ENCODE results near the gene LRRC36. TPM values are rescaled to one million over a fixed set of nuclear protein-coding genes. Genes with fewer than 3 reads are reported as not detected.
A peak's percentile ranks its signal among the peaks of the same experiment; 100 is the strongest.

Gene LRRC36
- total RNA-seq, 1 experiment from 2014 or later: not detected

GRCh38 chr16:67339453-67339852 lies 12.8 kb downstream of the LRRC36 start:
- Histone ChIP-seq H2AFZ (ENCODE audit: low read depth, low read length, poor library complexity, severe bottlenecking) (peak overlapping the region; percentile 65), H3K4me3 (replicated peaks in 1 of 2; ENCODE audit: low read depth in 1 of 2, low read length in 2 of 2) (no peak overlapping the region), H4K20me1 (ENCODE audit: insufficient read depth) (no peaks in the 10 kb centered on the region), H3K79me2 (ENCODE audit: insufficient read depth, low read length) (no peaks in the 10 kb centered on the region), H3K9ac (ENCODE audit: low read length) (no peak overlapping the region), H3K36me3 (ENCODE audit: control insufficient read depth in 1 of 2, insufficient read depth in 2 of 2, low read length in 2 of 2) (no peaks in the 10 kb centered on the region), H3K27ac (ENCODE audit: low read depth, low read length) (no peak overlapping the region), H3K9me3 (ENCODE audit: control insufficient read depth in 1 of 2, insufficient read depth in 1 of 2, low read depth in 1 of 2, low read length in 2 of 2) (no peaks in the 10 kb centered on the region), H3K4me2 (ENCODE audit: low read length) (no peak overlapping the region), H3K9me2 (ENCODE audit: insufficient read depth) (no peaks in the 10 kb centered on the region), H3K27me3 (ENCODE audit: insufficient read depth, low read length) (no peaks in the 10 kb centered on the region), H3K4me1 (ENCODE audit: control insufficient read depth in 1 of 2, insufficient read depth in 2 of 2, low read length in 2 of 2) (no peaks in the 10 kb centered on the region)
- DNase-seq (ENCODE audit: low read depth, low spot score): peak; percentile 18
- BruUV-seq (replicated peaks): no TSS peak
- CTCF ChIA-PET: interaction anchor here (1.0 to 2.7 kb wide), 6 partner anchors 10 to 322 kb away, joined by 3 to 19 read pairs (median 6); partner anchors contain the start of gene NOL3
- RAD21 ChIA-PET (ENCODE audit: low non-redundant PET in 1 of 2, low total read pairs in 2 of 2, uncharacterized antibody in 2 of 2, unreplicated experiment in 2 of 2): interaction anchor here (1.2 to 1.6 kb wide), 3 partner anchors 79 to 154 kb away, joined by 3 to 6 read pairs (median 4); no protein-coding TSS in a partner anchor
- TF ChIP-seq POLR2AphosphoS5 (IDR thresholded peaks at IDR 0.05; ENCODE audit: low read depth, low read length): no peak
- TF ChIP-seq RAD21 (IDR thresholded peaks at IDR 0.05; ENCODE audit: low read depth): peak; percentile 83
- no peak for TF ChIP-seq ZNF274 (IDR thresholded peaks at IDR 0.05; ENCODE audit: low read depth, low read length)
- TF ChIP-seq CTCF (IDR thresholded peaks at IDR 0.05 in 2 of 3, conservative IDR thresholded peaks at IDR 0.05 in 1 of 3; ENCODE audit: borderline replicate concordance in 1 of 3, insufficient read depth in 1 of 3, low read depth in 2 of 3, low read length in 2 of 3): peak in 2 of 3 experiments; percentile 34 to 76; a peak in 5 of 6 replicates
- no peak for TF ChIP-seq POLR2A (IDR thresholded peaks at IDR 0.05; ENCODE audit: borderline replicate concordance, extremely low read depth, insufficient read depth, insufficient read length)
- TF ChIP-seq SRF (IDR thresholded peaks at IDR 0.05; ENCODE audit: low read depth): no peak
- TF ChIP-seq TCF7L2 (IDR thresholded peaks at IDR 0.05; ENCODE audit: borderline replicate concordance, extremely low read depth, insufficient read depth, insufficient read length): no peak
- TF ChIP-seq REST (IDR thresholded peaks at IDR 0.05; ENCODE audit: low read depth): no peak
- no peak for TF ChIP-seq YY1 (IDR thresholded peaks at IDR 0.05; ENCODE audit: extremely low read depth, insufficient replicate concordance, low read depth, low read length)
- no peak for TF ChIP-seq SIN3A (IDR thresholded peaks at IDR 0.05; ENCODE audit: low read depth)
- TF ChIP-seq MAX (IDR thresholded peaks at IDR 0.05): no peak
- POLR2A ChIA-PET: interaction anchor here (1.2 kb wide), 1 partner anchor 79 kb away, joined by 3 read pairs; no protein-coding TSS in a partner anchor
- ATAC-seq: peak; percentile 55; the same call in 1 of the 2 replicates
- intact Hi-C loops (cut with micrococcal nuclease): loop anchor here (2.0 to 5.0 kb wide), 2 partner anchors 62 to 79 kb away; partner anchors contain the start of gene PLEKHG4
